GM19043 (cell line): ENCODE measurements around the gene SETD5.

Experiments used
- ATAC-seq: cut with Tn5 transposase; IDR thresholded peaks from one replicate; pipeline ENCODE4 v1.9.1; 2021; ENCODE audit warnings: low read depth; ENCODE audit not compliant: unreplicated experiment

Gene SETD5

DNA sequence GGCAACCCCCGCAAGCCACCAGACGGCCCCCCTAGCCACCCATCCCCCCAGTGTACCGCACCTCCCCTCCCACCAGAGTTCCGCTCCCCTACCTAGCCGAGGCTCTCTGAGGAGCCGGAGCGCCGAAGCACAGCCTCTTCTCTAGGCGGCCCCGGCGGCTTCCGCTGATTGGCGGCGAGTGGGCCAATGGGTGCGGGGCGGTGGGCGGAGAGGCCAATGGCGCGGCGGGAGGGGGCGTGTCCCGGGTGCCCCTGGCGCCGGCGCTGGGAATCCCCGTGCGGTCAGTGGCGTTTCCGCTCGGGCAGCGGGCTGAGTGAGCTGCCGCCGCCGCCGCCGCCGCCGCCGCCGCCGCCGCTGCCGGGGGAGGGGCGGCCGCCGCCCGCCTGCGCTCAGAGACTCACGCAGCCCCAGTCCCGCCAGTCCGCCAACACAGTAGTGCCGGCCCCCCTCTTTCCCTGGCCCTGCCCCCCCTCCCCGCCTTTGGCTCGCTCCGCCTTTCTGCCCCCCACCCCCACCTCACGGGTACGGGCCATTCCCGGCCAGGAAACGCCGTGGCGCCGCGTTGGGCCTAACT, at the start of gene SETD5:
Gene SETD5, plus strand, starts transcription at position 284 of the 574 bp plus-strand sequence. CDS start 31,324 bp downstream, outside the sequence.
- ATAC-seq, result peak; percentile 42

DNA sequence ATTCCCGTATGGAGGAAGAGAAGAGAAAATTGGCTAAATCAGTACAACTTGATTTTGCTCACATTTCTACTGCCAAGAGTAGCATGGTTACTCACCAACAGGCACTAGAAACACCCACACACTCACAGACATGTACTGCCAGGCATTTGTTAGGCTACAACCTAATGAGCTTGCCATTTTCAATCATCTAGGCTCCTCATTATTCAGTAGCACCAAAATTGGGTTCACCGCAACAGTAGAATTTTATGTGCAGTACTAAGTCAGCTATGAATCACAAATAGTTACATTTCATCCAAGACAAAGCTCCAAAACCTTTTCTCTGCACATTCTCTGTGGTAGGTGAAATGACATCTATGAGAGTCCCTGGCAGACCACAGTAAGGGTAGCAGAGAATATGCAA, 49.5 kb upstream of the SETD5 start:
- ATAC-seq, result no peak

DNA sequence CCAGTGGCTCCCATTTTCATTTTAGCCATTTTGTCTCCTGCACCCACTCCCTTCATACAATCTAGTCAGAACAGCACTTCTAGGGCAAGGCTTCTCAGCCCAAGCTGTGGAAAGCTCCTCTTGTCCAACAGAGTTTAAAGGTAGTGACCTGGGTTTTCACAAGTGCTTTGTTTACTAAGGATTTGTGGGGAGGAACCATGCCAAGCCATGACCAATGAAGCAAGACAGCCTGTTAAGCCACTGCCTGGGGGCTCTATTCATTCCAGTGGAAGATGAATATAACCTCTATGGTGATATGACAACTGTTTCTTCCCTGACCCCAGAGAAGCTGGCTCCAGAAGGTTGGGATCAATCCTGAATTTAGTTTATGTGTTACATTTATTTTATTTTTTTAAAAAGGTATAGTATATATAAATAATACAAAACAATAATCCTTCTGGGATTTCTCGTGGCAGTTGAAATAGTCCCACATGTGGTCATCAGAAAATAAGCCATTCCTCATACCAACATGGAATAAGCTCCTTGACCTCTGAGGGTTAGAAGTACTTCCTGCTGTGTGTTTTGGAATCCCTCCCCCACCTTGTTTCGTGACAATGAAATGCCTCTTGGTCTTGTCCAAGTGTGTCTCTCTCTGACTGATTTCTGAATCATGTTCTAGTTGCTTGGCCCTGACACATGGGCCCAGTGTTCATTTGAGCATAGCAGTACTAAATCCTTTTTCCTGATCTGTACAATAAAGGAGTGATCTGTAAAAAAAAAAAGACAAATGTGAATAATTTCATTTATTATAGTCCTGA, 47.9 kb upstream of the SETD5 start:
- no peak for ATAC-seq

GRCh38 chr3:9351709-9352126, 45.7 kb upstream of the SETD5 start:
- no peak for ATAC-seq

GRCh38 chr3:9352917-9353752, 44.3 kb upstream of the SETD5 start:
- ATAC-seq, result no peak

- no peak for ATAC-seq
Observed at GRCh38 chr3:9361691-9362388, 35.6 kb upstream of the SETD5 start.

DNA sequence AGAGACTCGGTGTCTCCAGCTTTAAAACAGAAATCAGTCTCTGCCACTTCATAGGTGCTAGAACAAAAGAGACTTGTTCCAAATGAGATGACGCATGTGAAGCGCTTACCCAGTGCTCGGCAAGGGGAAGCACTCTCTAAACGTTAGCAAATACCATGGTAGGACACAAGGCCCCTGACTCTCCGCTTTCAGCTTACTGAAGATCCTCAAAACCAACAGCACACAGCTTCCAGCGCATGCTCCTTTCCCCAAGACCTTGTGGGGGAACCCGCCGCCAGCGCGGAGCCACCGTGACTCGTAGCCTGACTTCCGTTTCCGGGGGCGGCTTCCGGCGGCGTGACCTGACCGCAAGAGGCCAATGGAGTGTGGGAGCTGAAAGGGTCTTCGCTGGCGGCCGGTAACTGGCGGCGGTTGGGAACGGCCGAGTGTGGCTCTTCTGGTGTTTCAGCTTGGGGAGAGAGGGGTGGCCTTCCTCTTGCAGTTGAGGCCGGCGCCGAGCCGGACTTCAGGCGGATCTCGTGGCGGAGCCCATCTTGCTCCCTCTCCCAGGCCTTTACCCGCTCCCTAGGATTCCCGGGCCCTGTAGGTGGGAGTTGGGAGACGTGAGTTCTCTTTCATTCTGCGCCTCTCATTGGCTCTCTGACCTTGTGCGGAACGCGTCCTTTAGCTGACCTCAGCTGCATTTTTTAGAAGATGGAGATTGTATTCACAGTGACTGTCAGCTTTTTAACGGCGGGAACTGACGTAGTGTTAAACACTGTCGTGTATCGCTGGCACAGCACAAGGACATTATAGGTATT, 34.5 kb upstream of the SETD5 start, which contains the start of gene THUMPD3:
Gene THUMPD3, plus strand, starts transcription at position 324 of the 800 bp plus-strand sequence. CDS start 2,015 bp downstream, outside the sequence.
- peak; percentile 98 for ATAC-seq

GRCh38 chr3:9369508-9369907, 27.9 kb upstream of the SETD5 start:
- no peak for ATAC-seq

DNA sequence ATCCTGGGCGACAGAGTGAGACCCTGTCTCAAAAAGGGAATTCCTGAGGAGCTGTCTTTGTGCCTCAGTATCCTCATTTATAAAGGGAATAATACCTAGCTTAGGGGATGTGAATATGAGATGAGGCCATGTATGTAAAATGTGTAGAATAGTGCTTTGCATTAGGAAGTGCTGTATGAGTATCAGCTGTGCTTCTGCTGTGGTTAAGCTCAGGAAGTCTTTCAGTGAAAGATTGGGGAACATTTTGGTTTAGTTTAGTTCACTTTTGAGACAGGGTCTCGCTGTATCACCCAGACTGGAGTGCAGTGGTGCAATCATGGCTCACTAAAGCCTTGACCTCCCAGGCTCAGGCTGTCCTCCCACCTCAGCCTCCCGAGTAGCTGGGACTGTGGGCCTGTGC, 23.9 kb upstream of the SETD5 start:
- ATAC-seq, result no peak

DNA sequence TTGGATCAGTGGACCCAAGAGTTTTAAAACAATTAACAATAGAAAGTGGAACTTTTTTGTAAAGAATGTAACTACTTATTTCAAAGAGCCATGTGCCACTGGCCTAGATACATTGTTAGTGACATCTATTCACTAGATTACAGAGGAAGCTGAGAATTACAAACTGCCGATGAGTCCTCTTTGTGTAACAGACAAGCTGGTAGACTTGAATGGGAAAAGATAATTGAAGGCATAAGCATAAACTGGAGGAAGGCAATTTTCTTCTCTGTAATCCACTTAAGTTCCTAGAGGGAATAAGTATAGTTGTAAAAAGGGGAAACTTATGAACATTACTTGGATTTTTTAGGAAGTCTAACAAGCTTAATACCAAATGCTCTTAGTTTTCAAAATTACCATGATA, 19.4 kb upstream of the SETD5 start:
- ATAC-seq, result no peak

GRCh38 chr3:9379327-9379726, 18.1 kb upstream of the SETD5 start:
- no peak for ATAC-seq

- ATAC-seq, result no peak
Observed at GRCh38 chr3:9380014-9380413, 17.4 kb upstream of the SETD5 start.

- ATAC-seq, result no peak
Observed at GRCh38 chr3:9384141-9384828, 13.1 kb upstream of the SETD5 start.

DNA sequence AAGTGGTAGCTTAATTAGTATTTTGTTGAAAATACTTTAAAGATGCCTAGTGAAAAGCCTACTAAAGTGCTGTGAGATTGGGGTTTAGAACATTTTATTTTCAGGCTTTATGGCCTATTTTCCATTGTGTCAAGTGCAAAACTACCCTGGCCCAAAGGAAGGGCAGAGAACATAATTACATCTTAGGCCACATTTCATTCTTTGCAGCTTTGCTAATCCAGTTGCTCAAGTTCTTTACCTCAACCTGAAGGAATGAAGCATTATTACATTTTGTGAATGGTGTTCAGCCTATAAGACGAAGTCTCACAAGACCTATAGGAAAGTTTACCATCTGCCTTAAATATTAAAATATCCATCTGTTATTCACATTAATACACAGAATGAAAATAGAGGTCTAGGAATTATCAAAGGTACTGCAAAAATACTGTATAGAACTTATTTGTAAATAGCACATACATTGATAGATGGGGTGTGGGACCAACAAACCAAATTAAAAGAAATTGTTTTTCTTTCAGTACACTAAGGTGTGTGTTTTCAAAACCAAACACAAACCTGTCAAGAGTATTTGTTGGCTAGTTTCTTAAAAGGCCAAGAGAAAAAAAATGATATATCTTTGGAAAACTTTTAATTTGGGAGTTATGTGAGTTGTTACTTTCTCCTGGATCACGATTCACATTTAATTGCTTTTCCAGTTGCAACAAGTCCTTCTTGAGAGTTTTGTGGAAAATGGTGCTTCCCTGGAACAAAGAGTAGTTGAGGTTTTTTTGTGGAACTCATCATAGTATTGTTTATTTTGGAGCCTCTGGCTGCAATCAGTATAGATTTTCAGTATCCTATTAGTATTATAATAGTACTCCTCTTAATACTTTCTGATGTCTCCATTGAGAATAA, 12.0 kb upstream of the SETD5 start:
- no peak for ATAC-seq

DNA sequence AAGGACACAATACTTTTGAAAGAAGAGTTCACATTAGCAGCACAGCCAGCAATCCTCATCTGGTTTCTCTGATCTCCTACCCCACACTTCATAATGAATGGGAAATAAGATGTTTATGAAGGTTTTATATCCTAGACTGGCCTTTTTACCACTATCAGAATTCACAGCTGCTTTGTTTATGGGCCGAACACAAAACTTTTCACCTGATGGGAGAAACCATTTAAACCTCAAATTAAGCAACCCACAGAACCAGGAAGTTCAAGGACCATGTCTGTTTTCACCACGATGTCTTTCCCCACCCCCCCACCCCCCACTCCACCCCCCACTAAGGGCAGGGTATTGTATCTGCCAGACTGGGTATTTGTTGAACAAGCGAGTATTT, 11.3 kb upstream of the SETD5 start:
- no peak for ATAC-seq

DNA sequence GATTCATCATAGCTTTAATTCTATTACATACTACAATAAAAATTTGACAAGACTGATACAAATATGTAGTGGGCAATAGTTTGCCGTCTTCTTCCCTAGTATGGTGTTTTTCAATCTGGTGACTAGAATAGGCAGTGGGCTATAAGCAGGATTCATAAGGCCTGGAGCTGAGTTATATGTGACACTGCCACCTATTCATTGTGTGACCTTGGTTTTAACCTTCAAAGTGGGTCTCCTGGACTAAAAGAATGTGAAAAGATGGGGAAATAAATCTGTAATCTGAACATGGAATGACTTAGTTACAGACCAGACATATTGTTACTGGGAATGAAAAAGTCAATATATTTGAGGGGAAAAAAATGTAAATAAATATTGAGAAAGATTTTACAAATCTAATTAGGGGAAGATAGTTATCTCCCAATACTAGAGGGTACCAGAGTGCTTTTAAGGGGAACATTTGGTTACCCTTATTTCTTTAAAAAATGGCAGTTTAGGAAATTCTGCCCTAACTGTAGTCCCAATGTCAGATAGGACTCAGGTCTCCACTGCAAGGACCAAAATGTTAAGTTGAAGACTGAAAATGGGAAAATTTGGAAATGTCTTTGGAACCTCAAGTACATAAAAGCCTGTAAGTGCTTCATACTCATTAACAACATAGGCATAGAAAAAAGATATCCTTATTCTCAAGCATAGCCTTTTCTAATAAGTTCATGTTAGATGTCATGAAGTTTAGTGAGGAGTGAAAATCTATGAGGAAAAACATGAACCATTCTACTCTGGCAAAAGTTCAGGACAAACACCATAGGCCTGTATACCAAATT, 10.7 kb upstream of the SETD5 start:
- ATAC-seq, result no peak

DNA sequence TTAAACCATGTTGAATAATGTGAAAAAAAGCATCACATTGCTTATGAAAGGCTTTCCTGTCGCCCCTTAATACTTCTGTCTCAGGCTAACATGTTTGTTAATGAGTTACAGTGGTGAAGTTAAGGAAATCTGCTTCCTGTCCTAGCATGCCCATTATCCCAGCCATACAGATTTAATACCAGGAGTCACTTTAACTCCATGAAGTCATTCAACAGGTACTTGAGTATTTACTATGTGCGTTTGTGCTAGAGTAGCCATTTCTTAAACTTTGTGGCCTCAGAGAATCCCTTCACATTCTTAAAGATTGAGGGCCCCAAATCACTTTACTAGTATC, 10.1 kb upstream of the SETD5 start:
- ATAC-seq, result no peak

- no peak for ATAC-seq
Observed at GRCh38 chr3:9388142-9388541, 9.3 kb upstream of the SETD5 start.
